HCT116 (cell line): ENCODE measurements around the gene PRUNE1. TPM values are rescaled to one million over a fixed set of nuclear protein-coding genes. Genes with fewer than 3 reads are reported as not detected.

Source experiments
- ATAC-seq: fragments of 200-7000 bp; cut with Tn5 transposase; 2 replicates; pipeline ENCODE4 v1.9.1; 2020; ENCODE audit warnings: mild to moderate bottlenecking, moderate library complexity
- BruUV-seq: library from RNA; stranded (reverse); fragments of 400-500 nt; replicated peaks from 2 replicates; lab custom pipeline; 2021; lab: Mats Ljungman, UMichigan
- CTCF ChIA-PET: fragments of 300-600 bp; sonication (Branson Sonifier 250); formaldehyde crosslinking; loops from one replicate; lab custom pipeline; 2021; ENCODE audit warnings: antibody characterized with exemption; lab: Charles Lee
- POLR2A ChIA-PET: fragments of 300-600, 350-600 bp; sonication (Branson Sonifier 250); formaldehyde crosslinking; loops from one replicate; lab custom pipeline; 2021; ENCODE audit warnings: antibody characterized with exemption; lab: Charles Lee
- RAD21 ChIA-PET, 2 experiments: fragments of 300-600 bp; sonication (Branson Sonifier 250); formaldehyde crosslinking; loops; one replicate each; lab custom pipeline; 2023; ENCODE audit warnings: low total read pairs in 2 of 2; ENCODE audit not compliant: uncharacterized antibody in 2 of 2, unreplicated experiment in 2 of 2, low non-redundant PET in 1 of 2; lab: Charles Lee
- DNase-seq: peaks from one replicate; pipeline ENCODE4 v3.0.0-alpha.2; 2010; ENCODE audit warnings: low read depth, low spot score
- H2AFZ ChIP-seq: fragments of 200-600 bp; shearing (Covaris generic), sonication (generic); 2 replicates; pipeline ENCODE4 v1.6.1; 2017; ENCODE audit warnings: low read depth, mixed run types, mixed read lengths, antibody characterized with exemption, low read length; ENCODE audit not compliant: poor library complexity, severe bottlenecking
- H3K27ac ChIP-seq: 2 replicates; pipeline ENCODE4 v1.5.1; 2012; ENCODE audit warnings: low read depth, low read length
- H3K27me3 ChIP-seq: fragments of 200-600 bp; sonication (generic); 2 replicates; pipeline ENCODE4 v1.6.1; 2016; ENCODE audit warnings: mixed run types, low read length, mixed read lengths; ENCODE audit not compliant: insufficient read depth
- H3K36me3 ChIP-seq, 2 experiments: fragments of 200-500 bp in 1 of 2; fragments of 200-600 bp in 1 of 2; sonication (Bioruptor generic) in 1 of 2; sonication (generic) in 1 of 2; 2 replicates each; pipeline versions ENCODE4 v1.5.1 to v1.6.1; 2014 to 2016; ENCODE audit warnings: low read length in 2 of 2, inconsistent platforms in 1 of 2, mixed read lengths in 1 of 2, mixed run types in 1 of 2; ENCODE audit not compliant: insufficient read depth in 2 of 2, control insufficient read depth in 1 of 2
- H3K4me1 ChIP-seq, 2 experiments: fragments of 200-600 bp in 1 of 2; sonication (generic) in 1 of 2; 2 replicates each; pipeline versions ENCODE4 v1.5.1 to v1.6.1; 2012 to 2017; ENCODE audit warnings: low read length in 2 of 2, inconsistent platforms in 1 of 2, mild to moderate bottlenecking in 1 of 2, mixed read lengths in 1 of 2, mixed run types in 1 of 2, moderate library complexity in 1 of 2; ENCODE audit not compliant: insufficient read depth in 2 of 2, control insufficient read depth in 1 of 2
- H3K4me2 ChIP-seq: fragments of 200-600 bp; sonication (generic); 2 replicates; pipeline ENCODE4 v1.6.1; 2017; ENCODE audit warnings: mixed run types, low read length, mixed read lengths
- H3K4me3 ChIP-seq, 2 experiments: fragments of 200-600 bp in 1 of 2; sonication (generic) in 1 of 2; replicated peaks in 1 of 2; 2 replicates each; pipeline ENCODE4 v1.5.1; 2011 to 2016; ENCODE audit warnings: low read length in 2 of 2, control low read depth in 1 of 2, low read depth in 1 of 2, mild to moderate bottlenecking in 1 of 2, mixed read lengths in 1 of 2, mixed run types in 1 of 2
- H3K79me2 ChIP-seq: fragments of 200-600 bp; sonication (generic); 2 replicates; pipeline ENCODE4 v1.6.1; 2017; ENCODE audit warnings: mild to moderate bottlenecking, mixed run types, low read length, moderate library complexity, mixed read lengths; ENCODE audit not compliant: insufficient read depth
- H3K9ac ChIP-seq: fragments of 200-600 bp; sonication (generic); 2 replicates; pipeline ENCODE4 v1.6.1; 2016; ENCODE audit warnings: low read length, mixed read lengths
- H3K9me2 ChIP-seq: fragments of 200-600 bp; sonication (generic), shearing (Covaris generic); 2 replicates; pipeline ENCODE4 v1.6.1; 2017; ENCODE audit warnings: mixed run types, mild to moderate bottlenecking, moderate library complexity; ENCODE audit not compliant: insufficient read depth
- H3K9me3 ChIP-seq, 2 experiments: fragments of 200-500 bp in 1 of 2; fragments of 200-600 bp in 1 of 2; sonication (Bioruptor generic) in 1 of 2; sonication (generic) in 1 of 2; 2 replicates each; pipeline ENCODE4 v1.6.1; 2014 to 2017; ENCODE audit warnings: low read length in 2 of 2, mixed read lengths in 2 of 2, inconsistent platforms in 1 of 2, low read depth in 1 of 2, mild to moderate bottlenecking in 1 of 2, mixed run types in 1 of 2, moderate library complexity in 1 of 2; ENCODE audit not compliant: control insufficient read depth in 1 of 2, insufficient read depth in 1 of 2
- H4K20me1 ChIP-seq: fragments of 200-600 bp; sonication (generic), shearing (Covaris generic); 2 replicates; pipeline ENCODE4 v1.6.1; 2017; ENCODE audit warnings: mixed run types, mild to moderate bottlenecking, moderate library complexity; ENCODE audit not compliant: insufficient read depth
- ATF3 ChIP-seq: IDR thresholded peaks from 2 replicates; pipeline ENCODE4 v1.6.1; 2012
- CBX3 ChIP-seq: IDR thresholded peaks from 2 replicates; pipeline ENCODE4 v1.6.1; 2012; ENCODE audit warnings: low read depth
- CEBPB ChIP-seq: IDR thresholded peaks from 2 replicates; pipeline ENCODE4 v1.6.1; 2012; ENCODE audit warnings: low read depth
- ELF1 ChIP-seq: IDR thresholded peaks from 2 replicates; pipeline ENCODE4 v1.6.1; 2012; ENCODE audit warnings: low read depth, borderline replicate concordance
- EZH2 ChIP-seq: fragments of 200-600 bp; sonication (generic); IDR thresholded peaks from 2 replicates; pipeline ENCODE4 v1.6.1; 2017; ENCODE audit warnings: antibody characterized with exemption, mixed run types
- EZH2phosphoT487 ChIP-seq: fragments of 200-600 bp; IDR thresholded peaks from 2 replicates; pipeline ENCODE4 v1.6.1; 2018; ENCODE audit warnings: antibody characterized with exemption, borderline replicate concordance
- FOSL1 ChIP-seq: IDR thresholded peaks from 2 replicates; pipeline ENCODE4 v1.6.1; 2012; ENCODE audit warnings: low read depth
- MAX ChIP-seq: IDR thresholded peaks from 2 replicates; pipeline ENCODE4 v1.6.1; 2012
- POLR2A ChIP-seq: IDR thresholded peaks from 2 replicates; pipeline ENCODE4 v1.7.0; 2011; ENCODE audit warnings: borderline replicate concordance; ENCODE audit not compliant: insufficient read depth, insufficient read length; ENCODE audit errors: extremely low read depth
- POLR2AphosphoS5 ChIP-seq: IDR thresholded peaks from 2 replicates; pipeline ENCODE4 v1.6.1; 2011; ENCODE audit warnings: mild to moderate bottlenecking, low read depth, low read length, moderate library complexity
- RAD21 ChIP-seq: IDR thresholded peaks from 2 replicates; pipeline ENCODE4 v1.6.1; 2012; ENCODE audit warnings: low read depth, mild to moderate bottlenecking
- SIN3A ChIP-seq: IDR thresholded peaks from 2 replicates; pipeline ENCODE4 v1.6.1; 2012; ENCODE audit warnings: low read depth
- YY1 ChIP-seq: IDR thresholded peaks from 2 replicates; pipeline ENCODE4 v1.6.1; 2011; ENCODE audit warnings: low read length, low read depth, moderate library complexity, mild to moderate bottlenecking; ENCODE audit not compliant: insufficient replicate concordance; ENCODE audit errors: extremely low read depth
- ZFX ChIP-seq: fragments of 450-650 bp; IDR thresholded peaks from 2 replicates; pipeline ENCODE4 v1.6.1; 2017
- intact Hi-C: fragments of 100-400 bp; cut with micrococcal nuclease; formaldehyde crosslinking; loops from 2 replicates; pipeline ENCODE4 v1.10.0; 2022
- total RNA-seq: library from RNA; stranded (reverse); gene quantifications from one replicate; pipeline ENCODE4 v1.2.1, GENCODE V29; 2021; ENCODE audit not compliant: unreplicated experiment
- TF ChIP-seq, protein P1 (sequence below): IDR thresholded peaks from 2 replicates; pipeline ENCODE4 v1.6.1; 2011; ENCODE audit warnings: mild to moderate bottlenecking, low read length, moderate library complexity; ENCODE audit not compliant: insufficient replicate concordance; ENCODE audit errors: extremely low read depth
- TF ChIP-seq, protein P2 (sequence below), 3 experiments: fragments of 200-600 bp in 1 of 3; sonication (generic) in 1 of 3; IDR thresholded peaks in 2 of 3; conservative IDR thresholded peaks in 1 of 3; 2 replicates each; pipeline ENCODE4 v1.5.1; 2012 to 2017; ENCODE audit warnings: low read depth in 2 of 3, low read length in 2 of 3, antibody characterized with exemption in 1 of 3, borderline replicate concordance in 1 of 3, control low read depth in 1 of 3, mild to moderate bottlenecking in 1 of 3, mixed read lengths in 1 of 3, mixed run types in 1 of 3, moderate library complexity in 1 of 3; ENCODE audit not compliant: insufficient read depth in 1 of 3

Gene PRUNE1
- total RNA-seq, 1 experiment from 2014 or later = 20.2 TPM

DNA sequence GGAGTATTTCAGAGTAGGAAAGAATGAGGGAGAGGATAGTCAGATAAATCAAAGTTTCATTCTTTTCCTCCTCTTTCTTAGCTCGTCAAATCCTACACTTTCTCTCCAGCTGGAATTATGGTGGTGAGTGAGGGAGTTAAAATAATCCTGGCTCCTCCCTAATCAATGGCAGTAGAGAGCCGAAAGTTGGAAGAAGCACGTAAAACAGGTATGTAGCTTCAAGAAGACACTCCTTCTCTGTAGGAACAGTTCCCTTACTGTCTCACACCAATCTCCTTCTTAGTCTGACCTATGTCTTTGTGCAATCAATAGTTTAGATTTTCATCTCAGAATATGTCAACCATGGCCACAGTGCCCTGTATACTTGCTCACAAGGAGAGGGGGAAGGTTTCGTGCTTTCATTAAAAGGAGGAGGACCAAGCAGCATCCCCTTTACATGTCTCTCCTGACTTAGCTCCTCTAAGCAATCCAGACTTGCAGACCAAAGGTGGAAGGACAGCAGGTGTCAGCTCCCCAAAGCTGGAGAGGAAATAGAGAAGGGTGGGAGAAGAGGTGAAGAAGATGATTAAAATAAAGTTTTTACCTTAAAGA lies 2.4 kb upstream of the PRUNE1 start:
- no peak for DNase-seq
- 0 out of 2 replicates have a peak overlapping the region, but pooled peaks have one; percentile 41 for H3K27ac ChIP-seq
- no peak for TF ChIP-seq POLR2A
- no peak for TF ChIP-seq EZH2phosphoT487
- TF ChIP-seq SIN3A = no peak
- TF ChIP-seq ATF3 = no peak
- TF ChIP-seq FOSL1 = no peak
- no peak for TF ChIP-seq MAX
- TF ChIP-seq, protein P1, sequence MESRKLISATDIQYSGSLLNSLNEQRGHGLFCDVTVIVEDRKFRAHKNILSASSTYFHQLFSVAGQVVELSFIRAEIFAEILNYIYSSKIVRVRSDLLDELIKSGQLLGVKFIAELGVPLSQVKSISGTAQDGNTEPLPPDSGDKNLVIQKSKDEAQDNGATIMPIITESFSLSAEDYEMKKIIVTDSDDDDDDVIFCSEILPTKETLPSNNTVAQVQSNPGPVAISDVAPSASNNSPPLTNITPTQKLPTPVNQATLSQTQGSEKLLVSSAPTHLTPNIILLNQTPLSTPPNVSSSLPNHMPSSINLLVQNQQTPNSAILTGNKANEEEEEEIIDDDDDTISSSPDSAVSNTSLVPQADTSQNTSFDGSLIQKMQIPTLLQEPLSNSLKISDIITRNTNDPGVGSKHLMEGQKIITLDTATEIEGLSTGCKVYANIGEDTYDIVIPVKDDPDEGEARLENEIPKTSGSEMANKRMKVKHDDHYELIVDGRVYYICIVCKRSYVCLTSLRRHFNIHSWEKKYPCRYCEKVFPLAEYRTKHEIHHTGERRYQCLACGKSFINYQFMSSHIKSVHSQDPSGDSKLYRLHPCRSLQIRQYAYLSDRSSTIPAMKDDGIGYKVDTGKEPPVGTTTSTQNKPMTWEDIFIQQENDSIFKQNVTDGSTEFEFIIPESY = no peak
- TF ChIP-seq RAD21 = no peak
- TF ChIP-seq, protein P2, sequence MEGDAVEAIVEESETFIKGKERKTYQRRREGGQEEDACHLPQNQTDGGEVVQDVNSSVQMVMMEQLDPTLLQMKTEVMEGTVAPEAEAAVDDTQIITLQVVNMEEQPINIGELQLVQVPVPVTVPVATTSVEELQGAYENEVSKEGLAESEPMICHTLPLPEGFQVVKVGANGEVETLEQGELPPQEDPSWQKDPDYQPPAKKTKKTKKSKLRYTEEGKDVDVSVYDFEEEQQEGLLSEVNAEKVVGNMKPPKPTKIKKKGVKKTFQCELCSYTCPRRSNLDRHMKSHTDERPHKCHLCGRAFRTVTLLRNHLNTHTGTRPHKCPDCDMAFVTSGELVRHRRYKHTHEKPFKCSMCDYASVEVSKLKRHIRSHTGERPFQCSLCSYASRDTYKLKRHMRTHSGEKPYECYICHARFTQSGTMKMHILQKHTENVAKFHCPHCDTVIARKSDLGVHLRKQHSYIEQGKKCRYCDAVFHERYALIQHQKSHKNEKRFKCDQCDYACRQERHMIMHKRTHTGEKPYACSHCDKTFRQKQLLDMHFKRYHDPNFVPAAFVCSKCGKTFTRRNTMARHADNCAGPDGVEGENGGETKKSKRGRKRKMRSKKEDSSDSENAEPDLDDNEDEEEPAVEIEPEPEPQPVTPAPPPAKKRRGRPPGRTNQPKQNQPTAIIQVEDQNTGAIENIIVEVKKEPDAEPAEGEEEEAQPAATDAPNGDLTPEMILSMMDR (IDR thresholded peaks at IDR 0.05 in 2 of 3, conservative IDR thresholded peaks at IDR 0.05 in 1 of 3; ENCODE audit: borderline replicate concordance in 1 of 3, insufficient read depth in 1 of 3, low read depth in 2 of 3, low read length in 2 of 3) = no peak
- no peak for TF ChIP-seq CBX3
- TF ChIP-seq EZH2 = no peak
- no peak for TF ChIP-seq POLR2AphosphoS5
- no peak for TF ChIP-seq ELF1
- TF ChIP-seq CEBPB = no peak
- no peak for TF ChIP-seq ZFX
- TF ChIP-seq YY1 = no peak
- intact Hi-C loops = loop anchor here (5.0 kb wide), 1 partner anchor 444 kb away; no protein-coding TSS in a partner anchor
- H3K4me3 ChIP-seq = no peak overlapping the region
- peaks cover 16% of the 10 kb centered on the region for H3K79me2 ChIP-seq
- H3K36me3 ChIP-seq = no peaks in the 10 kb centered on the region
- no peak overlapping the region for H2AFZ ChIP-seq
- no peaks in the 10 kb centered on the region for H3K9me3 ChIP-seq
- no peaks in the 10 kb centered on the region for H4K20me1 ChIP-seq
- ATAC-seq = no peak
- BruUV-seq = no TSS peak
- RAD21 ChIA-PET = interaction anchor here (0.6 kb wide), 2 partner anchors 49 to 129 kb away, joined by 3 read pairs; partner anchors contain the start of gene ARNT (in 1 of the 2)
- no peaks in the 10 kb centered on the region for H3K27me3 ChIP-seq
- H3K9me2 ChIP-seq = no peaks in the 10 kb centered on the region
- peaks cover 13 to 35% of the 10 kb centered on the region in 2 experiments; a peak in 3 of 4 replicates for H3K4me1 ChIP-seq
- no peak overlapping the region for H3K9ac ChIP-seq
- no peak overlapping the region for H3K4me2 ChIP-seq
- CTCF ChIA-PET = interaction anchor here (1.1 to 2.8 kb wide), 5 partner anchors 10 to 750 kb away, joined by 3 to 24 read pairs (median 4); no protein-coding TSS in a partner anchor
- POLR2A ChIA-PET = interaction anchor here (1.4 to 1.9 kb wide), 2 partner anchors 10 to 25 kb away, joined by 4 to 5 read pairs; no protein-coding TSS in a partner anchor
